Measurements from ENCODE around the gene CFAP100.
A peak's percentile ranks its signal among the peaks of the same experiment; 100 is the strongest.

Gene CFAP100

GRCh38 chr3:126357295-126358037 lies 37.2 kb upstream of the CFAP100 start, which contains the start of gene KLF15:
Gene KLF15 (minus strand): TSS chr3:126357408. CDS start chr3:126352922, 4,486 bp downstream.
- DNase-seq, result peak; percentile 94

- peak; percentile 71 for DNase-seq
These were observed 36.5 kb upstream of the CFAP100 start for GRCh38 chr3:126358038-126358815.

- DNase-seq, result peak; percentile 33
These were observed 35.9 kb upstream of the CFAP100 start for GRCh38 chr3:126358816-126359181.

GRCh38 chr3:126360046-126360713 lies 34.5 kb upstream of the CFAP100 start:
- DNase-seq, result no peak

- no peak for DNase-seq
These were observed 34.0 kb upstream of the CFAP100 start for GRCh38 chr3:126360714-126361060.

- no peak for DNase-seq
These were observed 33.5 kb upstream of the CFAP100 start for GRCh38 chr3:126361211-126361610.

GRCh38 chr3:126364130-126364695 lies 30.5 kb upstream of the CFAP100 start:
- no peak for DNase-seq

GRCh38 chr3:126364731-126365301 lies 29.9 kb upstream of the CFAP100 start:
- no peak for DNase-seq

- no peak for DNase-seq
These were observed 29.1 kb upstream of the CFAP100 start for GRCh38 chr3:126365351-126366277.

GRCh38 chr3:126367316-126367805 lies 27.3 kb upstream of the CFAP100 start:
- no peak for DNase-seq

- no peak for DNase-seq
These were observed 25.2 kb upstream of the CFAP100 start for GRCh38 chr3:126369490-126369889.

- DNase-seq, result no peak
These were observed 24.7 kb upstream of the CFAP100 start for GRCh38 chr3:126370055-126370454.

- no peak for DNase-seq
These were observed 24.1 kb upstream of the CFAP100 start for GRCh38 chr3:126370606-126371005.

GRCh38 chr3:126371096-126371705 lies 23.5 kb upstream of the CFAP100 start:
- DNase-seq, result no peak

- peak; percentile 60 for DNase-seq
These were observed 22.1 kb upstream of the CFAP100 start for GRCh38 chr3:126372413-126373145.

- DNase-seq, result no peak
These were observed 21.5 kb upstream of the CFAP100 start for GRCh38 chr3:126373146-126373613.

GRCh38 chr3:126373682-126374601 lies 20.8 kb upstream of the CFAP100 start:
- DNase-seq, result no peak

GRCh38 chr3:126375835-126376331 lies 18.8 kb upstream of the CFAP100 start:
- no peak for DNase-seq

GRCh38 chr3:126376444-126376843 lies 18.3 kb upstream of the CFAP100 start:
- DNase-seq, result peak; percentile 38

Measured in RPMI8226 (cell line).